Measurements from ENCODE around the gene TRAF6.

TRAF6 gene

DNA sequence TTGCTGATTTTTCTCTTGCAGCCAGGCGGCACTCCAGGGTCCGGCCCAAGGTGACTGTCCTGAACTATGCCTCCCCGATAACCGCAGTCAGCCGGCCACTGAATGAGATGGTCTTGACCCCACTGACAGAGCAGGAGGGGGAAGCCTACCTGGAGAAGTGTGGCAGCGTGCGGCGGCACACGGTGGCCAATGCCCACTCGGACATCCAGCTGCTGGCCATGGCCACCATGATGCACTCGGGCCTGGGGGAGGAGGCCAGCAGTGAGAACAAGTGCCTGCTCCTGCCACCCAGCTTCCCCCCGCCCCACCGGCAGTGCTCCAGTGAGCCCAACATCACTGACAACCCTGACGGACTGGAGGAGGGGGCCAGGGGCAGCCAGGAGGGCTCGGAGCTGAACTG, 47.8 kb downstream of the TRAF6 start:
- TF ChIP-seq CTCF (IDR thresholded peaks at IDR 0.05; ENCODE audit: insufficient read depth, low read length, missing control alignments), result no peak
- no peak for DNase-seq (ENCODE audit: low read depth, low spot score)
- ChIA-PET CTCF (interaction anchor here (0.7 to 2.4 kb wide), 6 partner anchors 8 to 155 kb away, joined by 3 to 8 read pairs (median 3); no protein-coding TSS in a partner anchor), POLR2A (no interaction called here)
- H3K4me3 ChIP-seq (ENCODE audit: low read depth, low read length), result no peak overlapping the region

- ChIA-PET CTCF (interaction anchor here (1.0 to 3.0 kb wide), 3 partner anchors 9 to 83 kb away, joined by 4 to 12 read pairs (median 4); no protein-coding TSS in a partner anchor), POLR2A (no interaction called here)
- no peak overlapping the region for H3K4me3 ChIP-seq (ENCODE audit: low read depth, low read length)
- no peak for DNase-seq (ENCODE audit: low read depth, low spot score)
- no peak for TF ChIP-seq CTCF (IDR thresholded peaks at IDR 0.05; ENCODE audit: insufficient read depth, low read length, missing control alignments)
Measured at GRCh38 chr11:36460220-36460619, 49.9 kb downstream of the TRAF6 start.

- DNase-seq (ENCODE audit: low read depth, low spot score), result no peak
- CTCF ChIA-PET, result interaction anchor here (1.0 to 3.0 kb wide), 5 partner anchors 10 to 152 kb away, joined by 3 to 12 read pairs (median 3); no protein-coding TSS in a partner anchor
- no peak overlapping the region for H3K4me3 ChIP-seq (ENCODE audit: low read depth, low read length)
- POLR2A ChIA-PET, result no interaction called here
- TF ChIP-seq CTCF (IDR thresholded peaks at IDR 0.05; ENCODE audit: insufficient read depth, low read length, missing control alignments), result no peak
Measured at GRCh38 chr11:36459046-36459445, 51.0 kb downstream of the TRAF6 start.

DNA sequence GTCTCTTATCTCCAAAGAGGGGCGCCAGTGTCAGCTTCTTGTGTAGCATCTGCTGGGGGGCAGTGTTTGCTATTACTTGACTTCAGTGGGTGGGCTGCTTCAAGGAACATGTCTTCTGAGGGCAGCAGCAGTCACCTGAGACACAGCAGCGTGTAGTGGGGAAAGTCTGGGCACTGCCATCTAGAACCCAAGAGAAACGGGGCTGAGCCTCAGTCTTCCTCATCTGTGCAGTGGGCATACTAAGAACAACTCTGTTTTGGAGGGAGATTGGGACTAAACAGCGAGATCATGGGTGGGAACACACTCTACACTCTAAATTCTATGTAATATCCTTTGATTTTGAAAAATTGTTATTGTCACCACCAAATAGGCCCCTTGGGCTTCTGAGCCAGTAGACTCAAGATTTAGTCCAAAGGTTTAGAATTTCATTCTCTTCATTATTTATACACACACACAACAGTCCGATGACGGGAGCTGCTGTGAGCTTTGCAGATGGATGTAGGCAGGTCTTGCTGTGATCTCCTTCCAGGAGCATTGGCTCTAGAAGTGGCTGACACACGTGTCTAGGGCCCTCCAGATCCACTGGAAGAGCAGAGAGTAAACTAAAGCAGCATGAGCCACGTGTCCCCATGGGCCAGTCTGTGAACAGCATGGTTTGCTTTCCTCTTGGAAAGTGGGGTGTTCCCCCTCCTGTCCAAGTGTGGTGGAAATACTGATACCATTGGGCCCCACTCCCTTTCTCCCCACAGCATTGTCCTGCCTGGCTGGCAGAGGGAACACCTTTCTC, 51.8 kb downstream of the TRAF6 start:
- no peak for DNase-seq (ENCODE audit: low read depth, low spot score)
- H3K4me3 ChIP-seq (ENCODE audit: low read depth, low read length), result no peak overlapping the region
- no peak for TF ChIP-seq CTCF (IDR thresholded peaks at IDR 0.05; ENCODE audit: insufficient read depth, low read length, missing control alignments)
- ChIA-PET POLR2A (no interaction called here), CTCF (interaction anchor here (1.0 to 3.0 kb wide), 5 partner anchors 11 to 151 kb away, joined by 3 to 12 read pairs (median 3); no protein-coding TSS in a partner anchor)

DNA sequence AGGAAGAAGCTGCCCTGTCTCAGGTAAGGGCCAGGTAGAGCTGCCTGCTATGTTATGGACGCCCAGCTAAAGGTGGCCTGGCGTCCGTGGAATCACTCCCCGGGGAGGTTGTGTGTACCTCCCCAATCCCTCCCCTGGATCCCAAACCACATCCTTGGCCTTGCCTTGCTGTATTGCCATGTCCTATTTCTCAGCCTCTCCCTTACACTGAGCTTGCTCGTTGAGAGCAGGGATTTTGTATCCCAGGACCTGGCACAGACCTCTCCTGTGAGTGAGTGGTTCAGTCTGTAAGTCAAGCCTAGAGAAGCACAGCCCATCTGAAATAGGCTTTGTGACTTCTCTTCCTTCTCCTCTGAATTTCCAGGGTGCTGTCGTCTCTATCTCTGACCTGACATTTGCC, 53.9 kb downstream of the TRAF6 start:
- no peak for TF ChIP-seq CTCF (IDR thresholded peaks at IDR 0.05; ENCODE audit: insufficient read depth, low read length, missing control alignments)
- ChIA-PET POLR2A (interaction anchor here (0.6 to 2.4 kb wide), 8 partner anchors 8 to 79 kb away, joined by 3 to 22 read pairs (median 8); no protein-coding TSS in a partner anchor), CTCF (interaction anchor here (0.8 to 1.9 kb wide), 10 partner anchors 10 to 175 kb away, joined by 3 to 8 read pairs (median 4); no protein-coding TSS in a partner anchor)
- no peak for DNase-seq (ENCODE audit: low read depth, low spot score)
- no peak overlapping the region for H3K4me3 ChIP-seq (ENCODE audit: low read depth, low read length)

GRCh38 chr11:36455658-36456111, 54.4 kb downstream of the TRAF6 start:
- H3K4me3 ChIP-seq (ENCODE audit: low read depth, low read length), result peak overlapping the region; percentile 2; the same call in 1 of the 2 replicates
- POLR2A ChIA-PET, result interaction anchor here (0.6 to 2.4 kb wide), 8 partner anchors 8 to 78 kb away, joined by 3 to 22 read pairs (median 8); no protein-coding TSS in a partner anchor
- CTCF ChIA-PET, result interaction anchor here (0.8 to 1.9 kb wide), 10 partner anchors 11 to 164 kb away, joined by 3 to 8 read pairs (median 4); no protein-coding TSS in a partner anchor
- no peak for TF ChIP-seq CTCF (IDR thresholded peaks at IDR 0.05; ENCODE audit: insufficient read depth, low read length, missing control alignments)
- DNase-seq (ENCODE audit: low read depth, low spot score), result peak; percentile 99
